SK-N-SH treated with all-trans-retinoic acid at 6 μM for 48 hours (cell line): Measurements from ENCODE around the gene NTNG1.

ENCODE experiments used
- ATAC-seq: fragments of 200-7000 bp; cut with Tn5 transposase; 3 replicates; pipeline ENCODE4 v1.9.1; 2020; ENCODE audit warnings: mild to moderate bottlenecking, moderate library complexity
- BACH2 ChIP-seq: fragments of 250-450 bp; sonication (Bioruptor Pico); IDR thresholded peaks from 2 replicates; pipeline ENCODE4 v1.9.0; 2021; ENCODE audit warnings: mild to moderate bottlenecking, borderline replicate concordance
- CSDC2 ChIP-seq: fragments of 250-450 bp; sonication (Bioruptor Pico); IDR thresholded peaks from 2 replicates; pipeline ENCODE4 v1.5.0; 2020; ENCODE audit warnings: mild to moderate bottlenecking, moderate library complexity
- ESRRG ChIP-seq: fragments of 250-450 bp; sonication (Bioruptor Pico); IDR thresholded peaks from 2 replicates; pipeline ENCODE4 v1.6.1; 2021; ENCODE audit warnings: mild to moderate bottlenecking
- GLIS3 ChIP-seq: fragments of 250-450 bp; sonication (Bioruptor Pico); IDR thresholded peaks from 2 replicates; pipeline ENCODE4 v1.5.0; 2020; ENCODE audit warnings: mild to moderate bottlenecking, moderate library complexity
- ISL1 ChIP-seq: fragments of 250-450 bp; sonication (Bioruptor Pico); IDR thresholded peaks from 2 replicates; pipeline ENCODE4 v2.1.2; 2022; ENCODE audit warnings: mild to moderate bottlenecking, moderate library complexity
- PATZ1 ChIP-seq: fragments of 250-450 bp; sonication (Bioruptor Pico); IDR thresholded peaks from 2 replicates; pipeline ENCODE4 v1.8.0; 2020; ENCODE audit warnings: mild to moderate bottlenecking, moderate library complexity, borderline replicate concordance
- POU6F1 ChIP-seq: fragments of 250-450 bp; sonication (Bioruptor Pico); IDR thresholded peaks from 2 replicates; pipeline ENCODE4 v1.8.0; 2021; ENCODE audit warnings: low read depth, mild to moderate bottlenecking, moderate library complexity, borderline replicate concordance
- PPARA ChIP-seq: fragments of 250-450 bp; sonication (Bioruptor Pico); IDR thresholded peaks from 2 replicates; pipeline ENCODE4 v1.5.0; 2020; ENCODE audit warnings: mild to moderate bottlenecking, borderline replicate concordance
- SNAI2 ChIP-seq: fragments of 250-450 bp; sonication (Bioruptor Pico); IDR thresholded peaks from 2 replicates; pipeline ENCODE4 v1.5.0; 2020; ENCODE audit warnings: mild to moderate bottlenecking, moderate library complexity
- TCF4 ChIP-seq: fragments of 250-450 bp; sonication (Bioruptor Pico); IDR thresholded peaks from 2 replicates; pipeline ENCODE4 v1.8.0; 2021; ENCODE audit warnings: mild to moderate bottlenecking, moderate library complexity, borderline replicate concordance
- TOX ChIP-seq: fragments of 250-450 bp; sonication (Bioruptor Pico); IDR thresholded peaks from 2 replicates; pipeline ENCODE4 v1.8.0; 2021; ENCODE audit warnings: mild to moderate bottlenecking, moderate library complexity, borderline replicate concordance
- TSHZ2 ChIP-seq: fragments of 250-450 bp; sonication (Bioruptor Pico); IDR thresholded peaks from 2 replicates; pipeline ENCODE4 v1.5.0; 2020; ENCODE audit warnings: mild to moderate bottlenecking, moderate library complexity
- ZC3H10 ChIP-seq: fragments of 250-450 bp; sonication (Bioruptor Pico); IDR thresholded peaks from 2 replicates; pipeline ENCODE4 v1.5.1; 2021; ENCODE audit warnings: mild to moderate bottlenecking, moderate library complexity
- ZFP3 ChIP-seq: fragments of 250-450 bp; sonication (Bioruptor Pico); IDR thresholded peaks from 2 replicates; pipeline ENCODE4 v1.5.0; 2020; ENCODE audit warnings: mild to moderate bottlenecking, moderate library complexity
- ZFP30 ChIP-seq: fragments of 450-650 bp; formaldehyde crosslinking; IDR thresholded peaks from 2 replicates; pipeline ENCODE4 v1.5.0; 2022; ENCODE audit warnings: mild to moderate bottlenecking, moderate library complexity
- ZNF565 ChIP-seq: fragments of 450-650 bp; formaldehyde crosslinking; conservative IDR thresholded peaks from 2 replicates; pipeline ENCODE4 v1.5.0; 2020; ENCODE audit warnings: low read depth, mild to moderate bottlenecking, moderate library complexity
- ZNF8 ChIP-seq: fragments of 450-650 bp; formaldehyde crosslinking; IDR thresholded peaks from 2 replicates; pipeline ENCODE4 v1.5.0; 2020; ENCODE audit warnings: mild to moderate bottlenecking, moderate library complexity

NTNG1 gene

GRCh38 chr1:107110326-107110725 is 30.5 kb upstream of the NTNG1 start:
- ATAC-seq: no peak
- no peak for TF ChIP-seq POU6F1 (CRISPR knock-in tag)
- no peak for TF ChIP-seq ZFP3 (CRISPR knock-in tag)
- no peak for TF ChIP-seq PPARA
- TF ChIP-seq GLIS3 (CRISPR knock-in tag): no peak
- no peak for TF ChIP-seq ZNF8
- TF ChIP-seq ESRRG (CRISPR knock-in tag): no peak
- TF ChIP-seq TOX (CRISPR knock-in tag): no peak
- no peak for TF ChIP-seq TCF4 (CRISPR knock-in tag)
- TF ChIP-seq TSHZ2 (CRISPR knock-in tag): no peak
- no peak for TF ChIP-seq ZFP30
- TF ChIP-seq ZNF565 (CRISPR knock-in tag): no peak
- TF ChIP-seq PATZ1 (CRISPR knock-in tag): no peak
- TF ChIP-seq, all 23 proteins: peak for 0

GRCh38 chr1:107116306-107116790 is 24.5 kb upstream of the NTNG1 start:
- no peak for ATAC-seq
- TF ChIP-seq SNAI2 (CRISPR knock-in tag) (no peak), CSDC2 (CRISPR knock-in tag) (no peak), ISL1 (no peak), POU6F1 (CRISPR knock-in tag) (no peak), TSHZ2 (CRISPR knock-in tag) (no peak)
- TF ChIP-seq, all 23 proteins: peak for 0

GRCh38 chr1:107122225-107122624 is 18.6 kb upstream of the NTNG1 start:
- no peak for ATAC-seq
- TF ChIP-seq ZFP30 (no peak), CSDC2 (CRISPR knock-in tag) (no peak), TSHZ2 (CRISPR knock-in tag) (no peak), GLIS3 (CRISPR knock-in tag) (no peak), TOX (CRISPR knock-in tag) (no peak), ZC3H10 (CRISPR knock-in tag) (no peak), ESRRG (CRISPR knock-in tag) (no peak), PPARA (no peak), TCF4 (CRISPR knock-in tag) (no peak), BACH2 (CRISPR knock-in tag) (no peak), POU6F1 (CRISPR knock-in tag) (no peak)
